Mammary epithelial cell (primary cell): ENCODE results near the gene SLC28A3.

ENCODE experiments used
- EZH2 ChIP-seq: IDR thresholded peaks from 2 replicates; pipeline ENCODE4 v1.6.1; 2012; ENCODE audit warnings: low read length, inconsistent platforms, borderline replicate concordance
- TF ChIP-seq, protein P1 (sequence below), 2 donors: IDR thresholded peaks in 1 of 2; conservative IDR thresholded peaks in 1 of 2; 2 replicates each; pipeline ENCODE4 v1.5.1; 2011 to 2012; ENCODE audit warnings: inconsistent platforms in 2 of 2, low read length in 2 of 2, mild to moderate bottlenecking in 2 of 2, control low read depth in 1 of 2, low read depth in 1 of 2; ENCODE audit not compliant: insufficient read depth in 1 of 2; ENCODE audit errors: extremely low read depth in 1 of 2

DNA sequence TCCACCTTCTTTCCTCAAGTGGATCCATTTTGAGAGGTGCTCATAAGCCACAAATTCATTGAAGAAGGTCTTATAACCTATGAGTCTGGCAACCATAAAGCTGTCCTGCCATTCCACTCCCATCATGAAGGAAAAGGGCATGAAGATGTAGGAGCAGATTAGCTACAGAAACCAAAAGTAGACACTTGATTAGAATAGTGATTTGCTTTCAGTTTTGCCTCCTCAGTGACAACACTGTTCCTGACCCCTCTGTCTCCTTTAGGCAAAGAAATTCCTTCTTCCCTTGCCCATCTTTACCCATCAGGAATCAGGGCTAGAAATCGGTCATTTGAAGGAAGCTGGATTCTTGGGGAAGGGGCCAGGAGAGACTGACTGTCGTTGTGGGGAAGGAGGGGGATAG is 55.2 kb downstream of the SLC28A3 start:
- TF ChIP-seq, protein P1, sequence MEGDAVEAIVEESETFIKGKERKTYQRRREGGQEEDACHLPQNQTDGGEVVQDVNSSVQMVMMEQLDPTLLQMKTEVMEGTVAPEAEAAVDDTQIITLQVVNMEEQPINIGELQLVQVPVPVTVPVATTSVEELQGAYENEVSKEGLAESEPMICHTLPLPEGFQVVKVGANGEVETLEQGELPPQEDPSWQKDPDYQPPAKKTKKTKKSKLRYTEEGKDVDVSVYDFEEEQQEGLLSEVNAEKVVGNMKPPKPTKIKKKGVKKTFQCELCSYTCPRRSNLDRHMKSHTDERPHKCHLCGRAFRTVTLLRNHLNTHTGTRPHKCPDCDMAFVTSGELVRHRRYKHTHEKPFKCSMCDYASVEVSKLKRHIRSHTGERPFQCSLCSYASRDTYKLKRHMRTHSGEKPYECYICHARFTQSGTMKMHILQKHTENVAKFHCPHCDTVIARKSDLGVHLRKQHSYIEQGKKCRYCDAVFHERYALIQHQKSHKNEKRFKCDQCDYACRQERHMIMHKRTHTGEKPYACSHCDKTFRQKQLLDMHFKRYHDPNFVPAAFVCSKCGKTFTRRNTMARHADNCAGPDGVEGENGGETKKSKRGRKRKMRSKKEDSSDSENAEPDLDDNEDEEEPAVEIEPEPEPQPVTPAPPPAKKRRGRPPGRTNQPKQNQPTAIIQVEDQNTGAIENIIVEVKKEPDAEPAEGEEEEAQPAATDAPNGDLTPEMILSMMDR (conservative IDR thresholded peaks at IDR 0.05 in 1 of 2, IDR thresholded peaks at IDR 0.05 in 1 of 2; ENCODE audit: extremely low read depth in 1 of 2, insufficient read depth in 1 of 2, low read depth in 1 of 2, low read length in 2 of 2): no peak
- TF ChIP-seq EZH2: no peak
